Measurements from ENCODE around the gene KDM4C. TPM values are rescaled to one million over a fixed set of nuclear protein-coding genes. Genes with fewer than 3 reads are reported as not detected.

KDM4C gene
- total RNA-seq, 2 donors from 2014 or later = 26.1 to 47.8 TPM

- H3K9me3 ChIP-seq = no peaks in the 10 kb centered on the region
- H3K27me3 ChIP-seq (replicated peaks; ENCODE audit: insufficient read depth) = no peaks in the 10 kb centered on the region
- no peak overlapping the region for H3K27ac ChIP-seq
- no peak for DNase-seq (ENCODE audit: low spot score)
- H3K4me3 ChIP-seq = no peak overlapping the region
- no peak for TF ChIP-seq CTCF (IDR thresholded peaks at IDR 0.05)
- H3K4me1 ChIP-seq (ENCODE audit: control insufficient read depth in 1 of 2, low read depth in 2 of 2) = no peaks in the 10 kb centered on the region
- ATAC-seq (ENCODE audit: insufficient number of reproducible peaks, low FRiP score, low read depth) = no peak
- H3K36me3 ChIP-seq = peaks cover 3% of the 10 kb centered on the region
These were observed 238.5 kb downstream of the KDM4C start for GRCh38 chr9:6996061-6996854.

- Histone ChIP-seq H3K27me3 (replicated peaks; ENCODE audit: insufficient read depth) (no peaks in the 10 kb centered on the region), H3K36me3 (peaks cover 3% of the 10 kb centered on the region), H3K27ac (no peak overlapping the region), H3K4me1 (ENCODE audit: control insufficient read depth in 1 of 2, low read depth in 2 of 2) (no peaks in the 10 kb centered on the region), H3K4me3 (no peak overlapping the region), H3K9me3 (no peaks in the 10 kb centered on the region)
- no peak for ATAC-seq (ENCODE audit: insufficient number of reproducible peaks, low FRiP score, low read depth)
- no peak for DNase-seq (ENCODE audit: low spot score)
- no peak for TF ChIP-seq CTCF (IDR thresholded peaks at IDR 0.05)
These were observed 239.6 kb downstream of the KDM4C start for GRCh38 chr9:6997330-6997729.

GRCh38 chr9:6999794-7000193 is 242.0 kb downstream of the KDM4C start:
- DNase-seq (ENCODE audit: low spot score) (no peak), ATAC-seq (ENCODE audit: insufficient number of reproducible peaks, low FRiP score, low read depth) (no peak)
- Histone ChIP-seq H3K9me3 (no peaks in the 10 kb centered on the region), H3K4me3 (no peak overlapping the region), H3K27ac (no peak overlapping the region), H3K36me3 (peaks cover 3% of the 10 kb centered on the region), H3K4me1 (ENCODE audit: control insufficient read depth in 1 of 2, low read depth in 2 of 2) (no peaks in the 10 kb centered on the region), H3K27me3 (replicated peaks; ENCODE audit: insufficient read depth) (no peaks in the 10 kb centered on the region)
- no peak for TF ChIP-seq CTCF (IDR thresholded peaks at IDR 0.05)

GRCh38 chr9:7001571-7001970 is 243.8 kb downstream of the KDM4C start:
- no peak for DNase-seq (ENCODE audit: low spot score)
- no peak overlapping the region for H3K27ac ChIP-seq
- TF ChIP-seq CTCF (IDR thresholded peaks at IDR 0.05) = no peak
- no peak for ATAC-seq (ENCODE audit: insufficient number of reproducible peaks, low FRiP score, low read depth)
- H3K4me1 ChIP-seq (ENCODE audit: control insufficient read depth in 1 of 2, low read depth in 2 of 2) = peaks cover 5 to 6% of the 10 kb centered on the region in 2 donors
- no peaks in the 10 kb centered on the region for H3K9me3 ChIP-seq
- no peaks in the 10 kb centered on the region for H3K27me3 ChIP-seq (replicated peaks; ENCODE audit: insufficient read depth)
- no peak overlapping the region for H3K4me3 ChIP-seq
- H3K36me3 ChIP-seq = no peaks in the 10 kb centered on the region

- DNase-seq (ENCODE audit: low spot score) = no peak
- peaks cover 5 to 15% of the 10 kb centered on the region in 2 donors for H3K4me1 ChIP-seq (ENCODE audit: control insufficient read depth in 1 of 2, low read depth in 2 of 2)
- peaks cover 9% of the 10 kb centered on the region for H3K36me3 ChIP-seq
- H3K4me3 ChIP-seq = no peak overlapping the region
- TF ChIP-seq CTCF (IDR thresholded peaks at IDR 0.05) = no peak
- no peak overlapping the region for H3K27ac ChIP-seq
- no peaks in the 10 kb centered on the region for H3K9me3 ChIP-seq
- no peak for ATAC-seq (ENCODE audit: insufficient number of reproducible peaks, low FRiP score, low read depth)
- no peaks in the 10 kb centered on the region for H3K27me3 ChIP-seq (replicated peaks; ENCODE audit: insufficient read depth)
These were observed 246.1 kb downstream of the KDM4C start for GRCh38 chr9:7003861-7004260.

All from thoracic aorta (tissue), 2 donors.